GM19463 (cell line): ENCODE measurements around the gene USP34.

Source experiments
- ATAC-seq: cut with Tn5 transposase; IDR thresholded peaks from one replicate; pipeline ENCODE4 v1.9.1; 2021; ENCODE audit warnings: mild to moderate bottlenecking, moderate library complexity; ENCODE audit not compliant: unreplicated experiment

The USP34 gene

DNA sequence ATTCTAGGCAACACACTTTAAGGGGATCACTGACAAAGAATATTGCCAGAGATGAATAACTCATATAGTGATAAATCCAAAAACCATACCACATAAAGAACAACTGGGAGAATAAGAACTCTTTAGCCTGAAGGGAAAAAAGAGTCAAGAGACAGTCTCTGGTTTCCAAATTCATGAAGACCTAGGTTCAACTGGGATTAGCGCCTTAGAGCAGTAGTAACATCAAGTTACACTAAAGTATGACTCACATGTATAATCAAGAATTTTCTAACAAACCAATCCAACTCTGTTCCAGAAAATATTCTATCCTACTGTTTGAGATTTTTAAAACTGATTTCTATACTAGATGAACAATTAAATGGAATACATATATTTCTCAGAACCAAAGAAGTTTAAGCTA is 93.8 kb downstream of the USP34 start:
- ATAC-seq, result no peak

DNA sequence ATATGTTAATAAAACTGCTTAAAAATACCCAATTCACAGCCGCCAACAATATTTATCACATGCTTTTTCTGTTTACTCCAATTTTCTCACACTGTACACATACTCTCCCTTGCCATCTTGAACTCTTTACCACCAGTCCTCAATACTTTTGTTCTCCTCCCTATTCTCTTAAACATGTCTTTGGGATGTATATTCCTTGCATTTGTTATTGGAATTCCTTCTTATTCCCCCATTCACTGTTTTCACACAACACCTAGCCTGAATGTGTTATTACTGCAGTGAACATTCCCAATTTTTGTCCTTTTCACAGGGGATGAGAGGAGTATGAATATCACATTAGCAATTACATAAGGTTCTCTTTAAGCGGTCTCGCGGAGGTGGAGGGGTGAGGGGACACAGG is 94.7 kb downstream of the USP34 start:
- no peak for ATAC-seq

DNA sequence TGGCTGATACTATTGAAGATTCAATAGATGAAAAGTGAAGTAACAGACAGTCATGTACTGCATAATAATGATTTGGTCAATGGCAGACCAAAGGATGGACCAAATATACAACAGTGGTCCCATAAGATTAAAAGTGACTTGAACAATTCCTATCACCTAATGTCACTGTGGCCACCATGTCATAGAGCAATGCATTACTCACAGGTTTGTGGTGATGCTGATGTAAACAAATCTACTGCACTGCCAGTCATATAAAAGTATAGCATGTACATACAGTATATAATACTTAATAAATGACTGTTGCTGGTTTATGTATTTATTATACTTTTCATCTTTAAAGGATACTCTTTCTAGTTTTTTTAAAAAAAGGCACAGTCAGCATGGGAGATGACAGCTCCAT is 99.9 kb downstream of the USP34 start:
- ATAC-seq, result no peak

DNA sequence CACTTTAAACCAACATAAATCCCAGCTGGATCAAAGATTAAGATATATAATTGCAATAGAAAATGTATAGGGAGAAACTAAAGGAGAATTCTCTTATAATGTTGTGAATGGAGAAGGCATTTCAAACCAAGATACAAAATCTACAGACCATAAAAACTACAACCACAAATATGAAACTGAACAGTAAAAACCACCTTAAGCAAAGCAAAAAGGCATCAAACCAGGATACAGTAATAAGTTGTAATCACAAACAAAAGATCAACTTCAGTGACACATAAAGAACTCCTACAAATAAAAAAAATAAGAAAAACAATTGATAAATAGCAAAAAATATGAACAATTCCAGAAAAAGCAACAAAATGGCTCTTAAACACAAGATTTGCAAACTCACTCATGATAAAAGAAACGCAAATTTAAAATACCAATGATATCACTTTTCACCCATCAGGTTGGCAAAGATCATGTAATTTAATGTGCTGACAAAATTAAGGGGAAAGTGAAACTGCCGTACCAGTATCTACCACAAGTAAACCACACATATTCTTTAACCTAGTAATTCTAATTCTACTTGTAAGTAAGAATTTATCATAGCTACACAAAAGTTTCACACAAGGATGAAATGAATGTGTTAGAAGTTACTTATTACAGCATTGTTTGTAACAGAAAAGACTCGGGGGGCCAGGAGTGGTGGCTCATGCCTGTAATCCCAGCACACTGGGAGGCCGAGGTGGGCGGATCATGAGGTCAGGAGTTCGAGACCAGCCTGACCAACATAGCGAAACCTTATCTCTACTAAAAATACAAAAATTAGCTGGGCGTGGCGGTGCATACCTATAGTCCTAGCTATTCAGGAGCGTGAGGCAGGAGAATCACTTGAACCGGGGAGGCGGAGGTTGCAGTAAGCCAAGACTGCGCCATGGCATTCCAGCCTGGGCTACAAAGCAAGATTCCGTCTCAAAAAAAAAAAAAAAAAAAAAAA is 101.9 kb downstream of the USP34 start:
- ATAC-seq, result no peak

DNA sequence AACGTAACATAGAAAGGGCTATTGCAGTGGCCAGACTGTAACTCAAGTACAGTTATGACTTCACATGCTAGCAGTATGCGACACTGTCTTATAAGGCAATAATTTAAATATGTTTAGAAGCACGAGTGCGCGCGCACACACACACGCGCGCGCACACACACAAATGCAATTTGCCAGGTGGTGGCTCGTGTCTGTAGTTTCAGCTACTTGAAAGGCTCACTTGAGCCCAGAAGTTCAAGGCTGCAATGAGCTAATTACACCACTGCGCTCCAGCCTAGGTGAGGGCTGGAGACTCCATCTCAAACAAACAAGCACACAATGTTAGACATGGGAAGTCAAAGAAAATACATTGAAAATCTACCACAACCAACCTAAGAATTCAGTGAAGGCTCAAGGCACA is 103.7 kb downstream of the USP34 start:
- no peak for ATAC-seq

DNA sequence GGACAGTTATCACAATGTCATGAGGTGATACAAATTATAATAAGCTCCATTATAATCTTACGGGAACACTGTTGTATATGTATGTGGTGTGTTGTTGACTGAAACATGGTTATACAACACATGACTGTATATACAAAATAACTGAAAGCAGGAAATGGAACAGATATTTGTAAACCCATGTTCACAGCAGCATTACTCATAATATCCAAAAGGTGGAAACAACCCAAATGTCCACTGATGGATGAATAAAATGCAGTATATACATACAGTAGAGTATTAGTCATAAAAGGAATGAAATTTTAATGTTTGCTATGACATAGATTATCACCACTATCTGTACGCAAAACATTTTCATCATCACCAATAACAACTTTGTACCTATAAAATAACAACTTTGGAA is 107.3 kb downstream of the USP34 start:
- ATAC-seq, result no peak

DNA sequence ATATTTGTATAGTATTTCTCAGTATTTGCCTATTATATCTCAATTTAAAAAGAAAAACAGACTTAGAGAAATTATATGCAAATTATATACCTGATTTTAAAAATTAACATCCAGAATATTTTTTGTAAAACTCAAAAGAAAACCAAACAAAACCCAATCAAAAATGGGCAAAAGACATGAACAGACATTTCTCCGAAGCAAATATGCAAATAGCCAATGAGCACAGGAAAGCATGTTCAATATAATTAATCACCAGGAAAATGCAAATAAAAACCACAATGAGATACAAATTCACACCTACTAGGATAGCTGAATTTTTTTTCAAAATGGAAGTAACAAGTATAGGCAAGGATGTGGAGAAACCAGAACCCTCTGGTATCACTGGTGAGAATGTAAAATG is 108.0 kb downstream of the USP34 start:
- no peak for ATAC-seq

DNA sequence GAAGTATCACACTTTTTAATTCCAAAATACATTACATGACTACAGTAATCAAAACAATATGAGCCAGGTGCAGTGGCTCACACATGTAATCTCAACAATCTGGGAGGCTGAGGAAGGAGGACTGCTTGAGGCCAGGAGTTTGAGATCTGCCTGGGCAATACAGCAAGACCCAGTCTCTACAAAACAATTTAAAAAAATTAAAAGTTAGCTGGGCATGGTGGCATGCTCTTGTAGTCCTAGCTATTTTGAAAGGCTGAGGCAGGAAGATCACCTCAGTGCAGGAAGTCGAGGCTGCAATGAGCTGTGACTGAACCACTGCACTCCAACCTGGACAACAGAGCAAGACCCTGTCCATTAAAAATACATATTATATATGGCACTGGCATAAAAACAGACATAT is 109.8 kb downstream of the USP34 start:
- no peak for ATAC-seq

DNA sequence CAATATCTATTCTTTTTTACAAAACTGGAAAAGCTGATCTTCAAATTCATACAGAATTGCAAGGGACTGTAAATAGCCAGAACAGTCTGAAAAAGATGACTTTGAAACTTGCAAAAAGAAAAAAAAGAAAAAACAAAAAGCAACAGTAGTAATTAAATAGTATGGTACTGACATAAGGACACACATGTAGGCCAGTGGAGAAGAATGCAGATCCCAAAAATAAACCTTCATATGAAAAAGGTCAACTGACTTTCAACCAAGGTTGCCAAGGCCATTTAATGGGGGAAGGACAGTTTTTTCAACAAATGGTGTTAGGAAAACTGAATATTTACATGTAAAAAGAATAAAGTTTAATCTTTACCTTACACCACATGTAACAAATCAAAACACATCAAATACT is 111.8 kb downstream of the USP34 start:
- ATAC-seq, result no peak

DNA sequence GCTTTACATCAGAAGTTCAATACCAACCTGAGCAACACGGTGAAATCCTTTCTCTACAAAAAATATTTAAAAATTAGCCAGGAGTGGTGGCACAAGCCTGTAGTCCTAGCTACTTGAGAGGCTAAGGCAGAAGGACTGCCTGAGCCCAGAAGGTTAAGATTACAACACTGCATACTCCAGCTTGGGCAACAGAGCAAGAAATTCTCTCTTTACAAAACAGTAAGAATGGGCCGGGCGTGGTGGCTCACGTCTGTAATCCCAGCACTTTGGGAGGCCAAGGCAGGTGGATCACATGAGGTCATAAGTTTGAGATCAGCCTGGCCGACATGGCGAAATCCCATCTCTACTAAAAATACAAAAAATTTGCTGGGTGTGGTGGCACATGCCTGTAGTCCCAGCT is 113.2 kb downstream of the USP34 start:
- no peak for ATAC-seq

DNA sequence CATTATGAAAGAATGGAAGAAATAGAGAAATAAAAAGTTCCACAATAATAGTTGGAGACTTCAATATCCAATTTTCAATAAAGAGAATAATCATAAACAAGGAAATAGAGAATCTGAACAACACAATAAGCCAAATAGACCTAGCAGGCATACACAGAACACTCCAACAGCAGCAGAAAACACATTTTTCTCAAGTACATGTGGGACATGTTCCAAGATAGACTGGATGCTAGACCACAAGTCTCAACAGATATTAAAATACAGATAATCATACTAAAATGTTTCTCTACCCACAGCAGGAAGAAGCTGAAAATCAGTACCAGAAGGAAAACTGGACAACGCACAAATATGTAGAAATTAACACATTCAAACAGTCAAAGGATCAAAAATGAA is 113.9 kb downstream of the USP34 start:
- ATAC-seq, result no peak

DNA sequence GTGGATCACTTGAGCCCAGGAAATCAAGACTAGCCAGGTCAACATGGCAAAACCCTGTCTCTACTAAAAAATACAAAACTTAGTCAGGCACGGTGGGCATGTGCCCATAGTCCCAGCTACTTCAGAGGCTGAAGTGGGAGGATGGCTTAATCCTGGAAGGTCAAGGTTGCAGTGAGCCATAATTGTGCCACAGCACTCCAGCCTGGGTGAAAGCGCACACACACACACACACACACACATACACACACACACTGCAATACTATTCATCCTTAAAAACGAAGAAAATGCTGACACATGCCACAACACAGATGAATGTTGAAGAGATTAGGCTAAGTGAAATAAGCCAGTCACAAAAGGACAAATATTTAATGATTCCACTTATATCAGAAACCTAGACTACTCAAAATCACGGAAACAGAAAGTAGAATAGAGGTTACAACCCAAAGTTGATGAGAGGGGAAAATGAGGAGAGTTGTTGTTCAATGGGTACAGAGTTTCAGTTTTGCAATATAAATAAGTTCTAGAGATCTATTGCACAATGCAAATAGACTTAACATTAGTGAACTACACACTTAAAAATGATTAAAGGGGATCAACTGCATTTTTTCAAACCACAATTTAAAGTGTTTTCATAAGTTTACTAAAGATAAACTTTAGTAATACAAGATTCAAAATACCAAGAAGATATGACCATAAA is 114.5 kb downstream of the USP34 start:
- no peak for ATAC-seq

DNA sequence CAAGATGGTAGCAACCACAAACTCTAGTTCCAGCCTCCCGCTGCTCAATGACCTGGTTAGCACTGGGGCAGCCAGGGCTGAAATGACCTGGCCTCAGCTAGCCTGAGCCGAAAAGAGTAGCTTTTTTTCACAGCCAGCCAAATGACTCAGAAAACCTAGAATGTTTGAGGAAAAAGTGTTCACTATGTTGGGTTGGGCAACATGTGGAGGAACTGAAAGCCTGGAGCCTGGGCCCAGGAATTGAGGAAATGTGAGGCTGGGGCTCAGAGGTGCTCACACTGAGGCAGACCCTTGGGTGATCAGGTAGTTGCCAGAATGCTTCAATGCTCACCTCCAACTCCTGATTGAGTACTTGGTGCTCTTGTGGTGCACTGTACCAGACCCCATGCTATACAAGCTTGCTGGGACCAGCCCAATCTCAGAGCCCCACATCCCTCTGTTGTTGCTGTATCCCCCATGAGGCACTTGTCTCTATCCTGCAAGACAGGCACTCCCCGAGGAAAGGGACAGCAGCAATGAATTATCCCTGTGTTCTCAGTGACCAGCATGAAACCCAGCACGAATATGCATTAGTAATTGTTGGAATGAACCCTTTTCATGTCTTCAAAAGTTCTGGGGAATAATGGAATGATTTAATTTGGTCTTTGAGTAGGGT is 116.2 kb downstream of the USP34 start:
- ATAC-seq, result no peak

DNA sequence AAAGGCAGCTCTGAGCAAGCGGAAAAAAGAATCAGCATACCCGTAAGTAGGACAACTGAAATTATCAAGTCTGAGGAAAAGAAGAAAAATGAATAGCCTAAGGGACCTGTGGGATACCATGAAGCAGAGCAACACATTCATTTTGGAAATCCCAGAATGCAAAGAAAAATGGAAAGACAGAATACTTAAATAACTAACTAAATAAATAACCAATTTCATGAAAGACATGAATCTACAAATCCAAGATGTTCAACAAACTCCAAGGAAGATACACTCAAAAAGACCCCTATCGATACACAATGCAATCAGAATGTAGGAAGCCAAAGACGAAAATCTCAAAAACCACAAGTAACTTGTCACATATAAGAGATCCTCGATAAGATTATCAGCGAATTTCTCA is 117.0 kb downstream of the USP34 start:
- ATAC-seq, result no peak

DNA sequence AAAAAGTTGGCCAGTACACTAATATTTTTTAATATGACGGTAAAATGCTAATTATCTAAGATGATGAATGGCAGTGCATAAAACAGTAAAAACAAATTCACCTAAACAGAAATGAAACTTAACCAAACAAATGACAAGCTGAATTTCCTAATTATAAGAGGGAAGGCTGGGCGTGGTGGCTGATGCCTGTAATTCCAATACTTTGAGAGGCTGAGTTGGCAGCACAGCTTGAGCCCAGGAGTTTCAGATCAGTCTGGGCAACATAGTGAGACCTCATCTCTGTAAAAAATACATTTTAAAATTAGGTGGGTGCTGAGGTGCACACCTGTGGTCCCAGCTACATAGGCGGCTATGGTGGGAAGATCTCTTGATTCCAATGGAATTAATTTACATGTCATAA is 120.1 kb downstream of the USP34 start:
- ATAC-seq, result no peak

DNA sequence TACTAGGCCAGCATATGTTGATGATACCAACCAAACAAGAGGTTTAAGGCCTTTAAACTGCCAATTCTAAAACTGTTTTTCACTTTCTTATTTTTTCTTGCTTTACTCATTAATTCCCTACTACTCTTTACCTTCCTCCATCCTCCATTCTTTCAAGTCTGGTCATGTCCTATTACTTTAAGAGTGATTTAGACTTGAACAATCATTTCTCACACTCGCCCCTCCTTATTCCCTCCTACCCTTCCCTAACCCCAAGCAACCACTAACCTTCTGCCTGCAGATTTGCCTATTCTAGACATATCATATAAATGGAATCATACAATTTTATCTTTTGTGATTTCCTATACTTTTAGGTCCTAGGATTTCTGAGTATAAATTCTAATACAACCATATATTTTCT is 127.7 kb downstream of the USP34 start:
- ATAC-seq, result no peak

DNA sequence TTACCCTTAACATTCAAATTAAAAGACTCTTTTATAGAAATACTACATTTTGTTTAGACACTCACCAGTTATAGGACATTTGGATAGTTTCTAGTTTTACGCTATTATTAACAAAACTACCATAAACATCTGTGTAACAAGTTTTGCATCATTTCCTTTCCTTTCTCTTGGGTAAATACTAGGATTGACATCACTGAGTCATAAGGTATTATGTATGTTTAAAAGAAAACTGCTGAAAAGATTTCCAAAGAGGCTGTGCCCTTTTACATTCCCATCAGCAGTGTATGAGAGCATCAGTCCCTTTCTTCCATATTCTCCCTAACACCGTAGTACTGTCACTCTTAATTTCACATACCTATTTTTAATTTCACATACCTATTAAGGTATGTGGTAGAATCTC is 130.6 kb downstream of the USP34 start:
- ATAC-seq, result no peak

DNA sequence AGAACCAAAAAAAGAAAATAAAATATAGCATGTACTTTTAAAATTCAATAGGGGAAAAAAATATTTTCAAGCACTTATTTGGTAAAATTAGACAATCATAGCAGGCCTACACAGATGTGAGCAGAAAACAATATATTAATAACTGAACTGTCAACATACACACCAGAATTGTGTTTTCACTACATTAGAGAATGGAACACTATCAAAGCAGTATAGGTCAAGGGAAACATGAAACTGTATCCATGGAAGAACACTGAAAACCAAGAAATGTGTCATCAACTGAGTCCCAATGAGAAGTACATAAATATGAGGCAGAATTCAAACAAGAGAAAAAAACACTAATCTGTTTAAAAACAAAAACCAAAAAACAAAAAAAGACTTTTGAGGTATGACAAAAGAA is 132.4 kb downstream of the USP34 start:
- ATAC-seq, result no peak

DNA sequence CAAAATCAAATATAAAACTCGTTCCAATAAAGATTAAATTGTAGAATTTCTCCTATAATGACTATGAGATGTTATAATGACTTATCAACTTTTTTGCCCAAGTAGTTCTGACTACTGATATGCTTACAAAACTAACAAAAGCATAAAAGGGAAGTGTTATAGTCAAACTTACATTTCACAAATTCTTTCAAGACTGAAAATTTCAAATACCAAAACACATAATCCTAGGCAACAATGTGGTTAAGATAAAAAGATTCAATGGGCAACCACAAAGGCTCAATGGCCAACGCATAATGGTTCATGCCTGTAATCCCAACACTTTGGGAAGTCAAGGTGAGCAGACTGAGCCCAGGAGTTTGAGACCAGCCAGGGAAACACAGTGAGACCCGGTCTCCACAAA is 135.7 kb downstream of the USP34 start:
- ATAC-seq, result no peak

DNA sequence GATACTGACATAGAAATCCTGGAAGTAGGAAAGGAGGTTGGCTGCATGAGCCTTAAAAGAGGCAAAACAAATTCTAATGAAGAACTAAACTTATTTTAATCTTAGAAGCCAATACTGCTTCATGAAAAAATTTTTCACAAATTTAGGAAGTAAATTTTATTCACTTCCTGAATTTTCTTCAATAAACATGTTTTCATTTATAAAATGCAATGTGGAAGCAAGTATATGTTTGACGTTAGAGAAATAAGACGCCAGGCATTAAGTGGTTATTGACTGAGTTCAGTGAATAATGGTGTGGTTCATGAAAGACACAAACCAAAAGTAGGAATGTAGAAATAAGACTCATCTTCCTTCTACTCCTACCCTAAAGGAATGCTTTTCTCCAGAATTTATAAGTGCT is 136.4 kb downstream of the USP34 start:
- no peak for ATAC-seq

DNA sequence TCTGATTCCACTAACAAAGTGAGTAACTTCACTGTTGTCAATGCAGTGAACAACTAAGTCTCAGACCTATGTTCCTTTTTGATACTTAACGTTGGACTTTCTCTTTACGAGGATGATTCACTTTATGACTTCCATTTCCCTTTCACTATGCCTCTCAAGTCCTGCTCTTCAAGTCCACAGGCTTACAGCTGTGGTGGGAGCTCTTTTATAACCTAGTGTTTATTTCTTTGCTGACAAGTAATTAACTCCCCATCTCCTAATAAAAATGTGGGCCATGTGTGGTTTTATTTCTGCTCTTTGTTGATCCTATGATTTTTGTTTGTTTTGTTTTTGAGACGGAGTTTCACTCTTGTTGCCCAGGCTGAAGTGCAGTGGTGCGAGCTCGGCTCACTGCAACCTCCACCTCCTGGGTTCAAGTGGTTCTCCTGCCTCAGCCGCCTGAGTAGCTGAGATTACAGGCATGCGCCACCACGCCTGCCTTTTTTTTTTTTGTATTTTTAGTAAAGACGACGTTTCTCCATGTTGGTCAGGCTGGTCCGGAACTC is 142.1 kb downstream of the USP34 start:
- ATAC-seq, result no peak

DNA sequence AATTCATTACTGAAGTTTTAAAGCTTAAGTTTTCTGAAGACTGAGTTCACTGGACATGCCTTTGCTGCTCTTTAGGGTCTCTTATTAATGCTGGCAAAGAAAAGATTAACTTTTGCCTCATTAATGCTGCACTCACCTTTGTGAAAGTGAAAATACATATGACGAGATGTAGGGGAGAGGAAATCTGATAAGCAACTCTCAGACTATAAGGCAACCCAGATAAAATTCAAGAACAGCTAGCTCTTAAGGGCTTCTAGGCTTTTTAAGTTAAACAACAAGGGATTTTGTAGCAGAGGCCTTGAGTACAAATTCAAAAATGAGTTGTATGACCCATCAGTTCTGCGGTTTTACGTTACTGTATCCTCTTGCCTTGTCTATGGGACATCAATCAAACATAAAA is 143.7 kb downstream of the USP34 start:
- ATAC-seq, result no peak
